ENCODE data around the gene WWOX. TPM values are rescaled to one million over a fixed set of nuclear protein-coding genes. Genes with fewer than 3 reads are reported as not detected.

Gene WWOX
- total RNA-seq, 1 donor from 2014 or later = 34.9 TPM

DNA sequence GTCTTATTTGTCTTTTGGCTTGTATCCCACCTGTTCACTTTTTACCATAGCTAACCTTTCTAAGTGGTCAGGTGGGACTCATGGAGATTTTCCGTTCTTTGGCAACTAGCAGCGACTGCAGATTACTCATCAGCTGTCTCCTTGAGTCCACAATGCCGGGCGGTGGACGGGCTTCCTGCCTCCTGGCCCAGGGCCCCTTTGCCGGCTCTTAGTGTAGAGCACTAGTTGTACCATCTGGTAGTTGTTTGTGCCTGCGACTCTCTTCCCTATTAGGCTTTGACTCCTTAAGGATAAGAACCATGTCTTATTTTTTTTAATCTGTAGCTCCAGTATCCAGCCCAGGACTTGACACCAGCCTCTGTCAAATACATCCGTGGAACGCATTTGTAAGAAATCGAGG lies 399.9 kb downstream of the WWOX start:
- H3K4me3 ChIP-seq (ENCODE audit: low read depth, low read length) = no peak overlapping the region
- H3K27me3 ChIP-seq (ENCODE audit: control insufficient read depth, insufficient read depth, low read length) = no peaks in the 10 kb centered on the region
- no peaks in the 10 kb centered on the region for H3K36me3 ChIP-seq (ENCODE audit: control insufficient read depth, insufficient read depth, low read length)
- TF ChIP-seq, protein P1, sequence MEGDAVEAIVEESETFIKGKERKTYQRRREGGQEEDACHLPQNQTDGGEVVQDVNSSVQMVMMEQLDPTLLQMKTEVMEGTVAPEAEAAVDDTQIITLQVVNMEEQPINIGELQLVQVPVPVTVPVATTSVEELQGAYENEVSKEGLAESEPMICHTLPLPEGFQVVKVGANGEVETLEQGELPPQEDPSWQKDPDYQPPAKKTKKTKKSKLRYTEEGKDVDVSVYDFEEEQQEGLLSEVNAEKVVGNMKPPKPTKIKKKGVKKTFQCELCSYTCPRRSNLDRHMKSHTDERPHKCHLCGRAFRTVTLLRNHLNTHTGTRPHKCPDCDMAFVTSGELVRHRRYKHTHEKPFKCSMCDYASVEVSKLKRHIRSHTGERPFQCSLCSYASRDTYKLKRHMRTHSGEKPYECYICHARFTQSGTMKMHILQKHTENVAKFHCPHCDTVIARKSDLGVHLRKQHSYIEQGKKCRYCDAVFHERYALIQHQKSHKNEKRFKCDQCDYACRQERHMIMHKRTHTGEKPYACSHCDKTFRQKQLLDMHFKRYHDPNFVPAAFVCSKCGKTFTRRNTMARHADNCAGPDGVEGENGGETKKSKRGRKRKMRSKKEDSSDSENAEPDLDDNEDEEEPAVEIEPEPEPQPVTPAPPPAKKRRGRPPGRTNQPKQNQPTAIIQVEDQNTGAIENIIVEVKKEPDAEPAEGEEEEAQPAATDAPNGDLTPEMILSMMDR (IDR thresholded peaks at IDR 0.05; ENCODE audit: insufficient read depth, low read length, poor library complexity, severe bottlenecking) = no peak
- DNase-seq (ENCODE audit: low read depth) = no peak

DNA sequence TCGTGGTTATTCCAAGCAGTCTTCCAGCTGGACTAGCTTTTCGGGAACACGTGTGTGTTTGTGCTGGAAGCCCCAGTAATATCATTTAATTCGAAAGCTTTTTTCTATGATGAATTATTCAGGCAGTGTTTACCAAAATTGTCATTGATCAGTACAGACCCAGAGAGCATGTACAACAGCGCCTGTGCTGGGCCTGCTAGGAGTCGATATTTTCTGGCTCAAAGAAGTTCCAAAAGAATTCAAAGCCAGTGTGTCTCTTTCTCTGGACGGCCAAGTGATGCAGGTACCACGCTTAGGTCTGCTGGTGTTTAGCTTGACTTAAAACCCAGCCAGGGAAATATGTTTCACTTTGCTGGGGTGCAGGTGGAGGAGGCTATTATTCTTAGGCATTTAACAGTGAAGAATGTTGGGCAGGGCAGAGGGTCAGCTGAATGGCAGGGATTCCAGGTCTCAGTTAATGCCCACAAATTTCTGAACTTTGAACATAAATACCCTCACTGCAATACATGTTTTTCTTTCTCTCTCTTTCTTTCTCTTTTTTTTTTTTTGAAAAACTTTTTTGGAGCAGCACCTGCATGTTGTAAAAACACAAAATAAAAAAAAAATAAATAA lies 401.3 kb downstream of the WWOX start:
- H3K4me3 ChIP-seq (ENCODE audit: low read depth, low read length) = no peak overlapping the region
- DNase-seq (ENCODE audit: low read depth) = no peak
- TF ChIP-seq, protein P1 (IDR thresholded peaks at IDR 0.05; ENCODE audit: insufficient read depth, low read length, poor library complexity, severe bottlenecking) = no peak
- no peaks in the 10 kb centered on the region for H3K27me3 ChIP-seq (ENCODE audit: control insufficient read depth, insufficient read depth, low read length)
- no peaks in the 10 kb centered on the region for H3K36me3 ChIP-seq (ENCODE audit: control insufficient read depth, insufficient read depth, low read length)

DNA sequence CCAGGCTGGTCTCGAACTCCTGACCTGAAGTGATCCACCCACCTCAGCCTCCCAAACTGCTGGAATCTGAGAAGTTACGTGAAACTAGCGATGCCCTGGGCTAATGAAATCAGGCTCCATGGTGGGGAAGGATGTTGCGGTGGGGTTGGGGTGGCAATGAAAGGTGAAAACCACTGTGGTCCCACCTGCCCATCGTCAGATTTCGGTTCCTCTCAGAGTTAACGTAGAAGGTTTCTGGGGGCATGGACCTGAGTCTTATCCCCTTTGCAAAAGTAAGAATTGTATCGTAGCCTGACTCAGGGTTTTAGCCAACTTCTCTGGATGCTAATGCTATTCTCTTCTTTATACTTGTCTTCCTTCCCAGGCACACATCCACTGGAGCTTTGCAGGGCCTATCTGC lies 402.3 kb downstream of the WWOX start:
- no peaks in the 10 kb centered on the region for H3K27me3 ChIP-seq (ENCODE audit: control insufficient read depth, insufficient read depth, low read length)
- no peak for DNase-seq (ENCODE audit: low read depth)
- no peak overlapping the region for H3K4me3 ChIP-seq (ENCODE audit: low read depth, low read length)
- no peaks in the 10 kb centered on the region for H3K36me3 ChIP-seq (ENCODE audit: control insufficient read depth, insufficient read depth, low read length)
- TF ChIP-seq, protein P1 (IDR thresholded peaks at IDR 0.05; ENCODE audit: insufficient read depth, low read length, poor library complexity, severe bottlenecking) = no peak

DNA sequence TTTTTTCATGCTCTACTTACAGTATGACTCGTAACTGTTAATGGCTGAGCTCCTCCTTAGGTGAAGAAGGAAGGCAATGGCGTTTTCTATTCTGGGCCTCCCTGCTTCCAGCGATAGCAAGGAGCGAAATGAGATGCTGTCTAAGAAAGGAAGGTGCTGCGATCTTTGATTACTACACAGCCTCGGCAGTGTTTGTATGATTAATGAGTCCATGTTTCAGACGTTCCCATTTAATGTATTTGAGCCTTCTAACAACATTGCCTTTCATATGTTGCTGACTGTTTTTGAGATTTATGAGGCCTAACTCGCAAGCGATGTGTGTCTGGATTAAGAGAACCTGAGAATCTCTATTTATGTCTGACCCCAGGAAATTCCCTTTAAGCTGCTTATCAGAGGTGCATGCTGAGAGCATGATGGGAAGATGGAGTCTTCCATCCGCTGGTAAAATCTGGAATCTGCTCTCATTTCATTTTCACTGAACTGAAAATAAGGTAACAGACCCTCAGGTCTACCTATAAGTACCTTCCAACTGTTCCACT lies 403.4 kb downstream of the WWOX start:
- Histone ChIP-seq H3K36me3 (ENCODE audit: control insufficient read depth, insufficient read depth, low read length) (no peaks in the 10 kb centered on the region), H3K4me3 (ENCODE audit: low read depth, low read length) (no peak overlapping the region), H3K27me3 (ENCODE audit: control insufficient read depth, insufficient read depth, low read length) (no peaks in the 10 kb centered on the region)
- no peak for DNase-seq (ENCODE audit: low read depth)
- TF ChIP-seq, protein P1 (IDR thresholded peaks at IDR 0.05; ENCODE audit: insufficient read depth, low read length, poor library complexity, severe bottlenecking) = no peak

DNA sequence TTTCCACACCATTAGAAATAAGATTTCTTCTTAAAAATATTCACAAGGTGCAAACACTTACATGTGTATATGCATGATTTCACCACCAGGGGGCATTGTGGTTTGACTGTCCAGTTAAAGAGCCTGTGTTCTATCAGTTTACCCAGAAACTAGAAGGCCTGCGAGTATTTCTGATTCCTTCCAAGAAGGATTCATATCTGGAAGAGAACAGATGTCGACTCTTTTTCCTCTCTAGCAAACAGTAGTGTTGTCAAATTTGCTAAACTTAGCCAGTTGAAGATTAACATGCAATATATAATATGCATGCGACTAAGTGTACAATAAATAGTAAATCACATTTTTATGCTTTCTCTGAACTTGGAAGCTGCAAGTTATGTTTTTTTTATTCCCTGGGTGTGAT lies 404.1 kb downstream of the WWOX start:
- no peak for DNase-seq (ENCODE audit: low read depth)
- no peaks in the 10 kb centered on the region for H3K36me3 ChIP-seq (ENCODE audit: control insufficient read depth, insufficient read depth, low read length)
- TF ChIP-seq, protein P1 (IDR thresholded peaks at IDR 0.05; ENCODE audit: insufficient read depth, low read length, poor library complexity, severe bottlenecking) = peak; percentile 54
- H3K4me3 ChIP-seq (ENCODE audit: low read depth, low read length) = no peak overlapping the region
- no peaks in the 10 kb centered on the region for H3K27me3 ChIP-seq (ENCODE audit: control insufficient read depth, insufficient read depth, low read length)

DNA sequence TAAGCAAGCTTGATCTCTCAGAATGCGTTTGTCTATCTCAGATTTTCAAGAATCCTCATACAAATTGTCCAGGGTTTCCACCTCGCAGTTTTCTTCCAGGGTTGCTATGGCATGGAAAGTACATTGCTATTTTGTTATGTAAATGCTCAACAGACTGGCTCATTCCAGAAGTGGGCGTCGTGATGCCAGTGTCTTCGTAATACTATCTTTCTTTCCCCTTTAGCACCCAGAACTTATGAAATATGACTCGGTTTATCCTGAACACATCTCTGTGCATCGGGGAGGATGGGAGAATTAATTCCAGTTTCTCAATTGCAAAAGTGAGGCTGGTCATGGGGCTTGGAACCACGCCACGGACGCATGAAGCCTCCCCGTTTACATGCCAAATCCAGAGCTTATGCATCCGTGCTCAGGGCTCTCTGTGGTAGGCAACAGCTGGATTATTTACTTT lies 405.0 kb downstream of the WWOX start:
- Histone ChIP-seq H3K36me3 (ENCODE audit: control insufficient read depth, insufficient read depth, low read length) (no peaks in the 10 kb centered on the region), H3K27me3 (ENCODE audit: control insufficient read depth, insufficient read depth, low read length) (no peaks in the 10 kb centered on the region), H3K4me3 (ENCODE audit: low read depth, low read length) (no peak overlapping the region)
- DNase-seq (ENCODE audit: low read depth) = no peak
- TF ChIP-seq, protein P1 (IDR thresholded peaks at IDR 0.05; ENCODE audit: insufficient read depth, low read length, poor library complexity, severe bottlenecking) = no peak

Measured in kidney epithelial cell (primary cell).